Panc1 (cell line): ENCODE measurements around the gene PDE11A.

ENCODE experiments used
- TCF7L2 ChIP-seq: IDR thresholded peaks from 2 replicates; pipeline ENCODE4 v1.6.1; 2011; ENCODE audit warnings: mild to moderate bottlenecking, low read depth, low read length, inconsistent platforms
- TF ChIP-seq, protein P1 (sequence below): fragments of 450-650 bp; IDR thresholded peaks from 2 replicates; pipeline ENCODE4 v1.5.1; 2017; ENCODE audit warnings: mild to moderate bottlenecking
- TF ChIP-seq, protein P2 (sequence below), 2 experiments: IDR thresholded peaks; 2 replicates each; pipeline ENCODE4 v1.6.1; 2011 to 2012; ENCODE audit warnings: low read depth in 2 of 2, control low read depth in 1 of 2, low read length in 1 of 2, mild to moderate bottlenecking in 1 of 2, moderate library complexity in 1 of 2; ENCODE audit not compliant: insufficient read depth in 1 of 2

DNA sequence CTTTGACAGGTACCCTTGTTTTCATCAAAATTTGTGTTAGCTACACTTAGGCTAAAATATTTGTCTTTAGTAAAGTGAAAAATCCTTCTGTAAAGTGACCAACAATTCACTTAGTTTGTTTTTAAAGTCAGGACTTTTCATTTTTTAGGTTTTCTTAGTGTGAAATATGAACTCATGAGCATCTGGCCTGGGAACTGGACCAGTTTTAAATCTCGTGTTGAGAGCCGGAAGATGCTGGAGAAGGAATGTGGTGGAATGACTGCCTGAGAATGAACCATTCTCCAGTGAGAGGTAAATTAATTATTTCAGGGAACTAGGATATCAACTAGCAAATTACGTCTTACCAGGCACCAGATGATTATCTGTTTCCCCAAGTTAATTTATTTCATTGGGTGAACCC lies 374.3 kb downstream of the PDE11A start:
- TF ChIP-seq, protein P1, sequence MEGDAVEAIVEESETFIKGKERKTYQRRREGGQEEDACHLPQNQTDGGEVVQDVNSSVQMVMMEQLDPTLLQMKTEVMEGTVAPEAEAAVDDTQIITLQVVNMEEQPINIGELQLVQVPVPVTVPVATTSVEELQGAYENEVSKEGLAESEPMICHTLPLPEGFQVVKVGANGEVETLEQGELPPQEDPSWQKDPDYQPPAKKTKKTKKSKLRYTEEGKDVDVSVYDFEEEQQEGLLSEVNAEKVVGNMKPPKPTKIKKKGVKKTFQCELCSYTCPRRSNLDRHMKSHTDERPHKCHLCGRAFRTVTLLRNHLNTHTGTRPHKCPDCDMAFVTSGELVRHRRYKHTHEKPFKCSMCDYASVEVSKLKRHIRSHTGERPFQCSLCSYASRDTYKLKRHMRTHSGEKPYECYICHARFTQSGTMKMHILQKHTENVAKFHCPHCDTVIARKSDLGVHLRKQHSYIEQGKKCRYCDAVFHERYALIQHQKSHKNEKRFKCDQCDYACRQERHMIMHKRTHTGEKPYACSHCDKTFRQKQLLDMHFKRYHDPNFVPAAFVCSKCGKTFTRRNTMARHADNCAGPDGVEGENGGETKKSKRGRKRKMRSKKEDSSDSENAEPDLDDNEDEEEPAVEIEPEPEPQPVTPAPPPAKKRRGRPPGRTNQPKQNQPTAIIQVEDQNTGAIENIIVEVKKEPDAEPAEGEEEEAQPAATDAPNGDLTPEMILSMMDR, result no peak
- TF ChIP-seq TCF7L2, result no peak
- TF ChIP-seq, protein P2, sequence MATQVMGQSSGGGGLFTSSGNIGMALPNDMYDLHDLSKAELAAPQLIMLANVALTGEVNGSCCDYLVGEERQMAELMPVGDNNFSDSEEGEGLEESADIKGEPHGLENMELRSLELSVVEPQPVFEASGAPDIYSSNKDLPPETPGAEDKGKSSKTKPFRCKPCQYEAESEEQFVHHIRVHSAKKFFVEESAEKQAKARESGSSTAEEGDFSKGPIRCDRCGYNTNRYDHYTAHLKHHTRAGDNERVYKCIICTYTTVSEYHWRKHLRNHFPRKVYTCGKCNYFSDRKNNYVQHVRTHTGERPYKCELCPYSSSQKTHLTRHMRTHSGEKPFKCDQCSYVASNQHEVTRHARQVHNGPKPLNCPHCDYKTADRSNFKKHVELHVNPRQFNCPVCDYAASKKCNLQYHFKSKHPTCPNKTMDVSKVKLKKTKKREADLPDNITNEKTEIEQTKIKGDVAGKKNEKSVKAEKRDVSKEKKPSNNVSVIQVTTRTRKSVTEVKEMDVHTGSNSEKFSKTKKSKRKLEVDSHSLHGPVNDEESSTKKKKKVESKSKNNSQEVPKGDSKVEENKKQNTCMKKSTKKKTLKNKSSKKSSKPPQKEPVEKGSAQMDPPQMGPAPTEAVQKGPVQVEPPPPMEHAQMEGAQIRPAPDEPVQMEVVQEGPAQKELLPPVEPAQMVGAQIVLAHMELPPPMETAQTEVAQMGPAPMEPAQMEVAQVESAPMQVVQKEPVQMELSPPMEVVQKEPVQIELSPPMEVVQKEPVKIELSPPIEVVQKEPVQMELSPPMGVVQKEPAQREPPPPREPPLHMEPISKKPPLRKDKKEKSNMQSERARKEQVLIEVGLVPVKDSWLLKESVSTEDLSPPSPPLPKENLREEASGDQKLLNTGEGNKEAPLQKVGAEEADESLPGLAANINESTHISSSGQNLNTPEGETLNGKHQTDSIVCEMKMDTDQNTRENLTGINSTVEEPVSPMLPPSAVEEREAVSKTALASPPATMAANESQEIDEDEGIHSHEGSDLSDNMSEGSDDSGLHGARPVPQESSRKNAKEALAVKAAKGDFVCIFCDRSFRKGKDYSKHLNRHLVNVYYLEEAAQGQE (IDR thresholded peaks at IDR 0.05; ENCODE audit: insufficient read depth in 1 of 2, low read depth in 2 of 2, low read length in 1 of 2), result no peak
